Kidney (tissue), 14 donors: ENCODE data around the gene SERINC5. TPM values are rescaled to one million over a fixed set of nuclear protein-coding genes. Genes with fewer than 3 reads are reported as not detected.
"Not testable (repeated sequence)": the region's sequence is repeated elsewhere in the genome, so short reads cannot be mapped to it uniquely, and the experiment has no call there.

Experiments
- DNase-seq, 5 donors: peaks; one replicate each; pipeline ENCODE4 v3.0.0-alpha.2; 2013 to 2020
- FAIRE-seq: peaks from 2 replicates; lab custom pipeline; 2012; peaks lifted over from hg19 to GRCh38; lab: Jason Lieb, UNC
- H3K27ac ChIP-seq, 2 donors: one replicate each; pipeline ENCODE4 v1.7.0; 2013; ENCODE audit warnings: low read depth in 2 of 2, low read length in 2 of 2, inconsistent platforms in 1 of 2
- H3K27me3 ChIP-seq: one replicate; pipeline ENCODE4 v1.7.1; 2013; ENCODE audit warnings: low read length, inconsistent platforms; ENCODE audit not compliant: control insufficient read depth, insufficient read depth
- H3K36me3 ChIP-seq, 3 donors: one replicate each; pipeline versions ENCODE4 v1.7.0 to v1.7.1; 2013; ENCODE audit warnings: low read length in 3 of 3, control low read depth in 1 of 3, inconsistent platforms in 1 of 3; ENCODE audit not compliant: insufficient read depth in 3 of 3, control insufficient read depth in 2 of 3
- H3K4me1 ChIP-seq, 3 donors: one replicate each; pipeline versions ENCODE4 v1.7.0 to v1.7.1; 2013; ENCODE audit warnings: low read length in 3 of 3, inconsistent platforms in 1 of 3, low read depth in 1 of 3; ENCODE audit not compliant: control insufficient read depth in 2 of 3, insufficient read depth in 2 of 3
- H3K4me3 ChIP-seq, 3 donors: one replicate each; pipeline versions ENCODE4 v1.7.0 to v1.8.1; 2013; ENCODE audit warnings: low read length in 3 of 3, control low read depth in 1 of 3, inconsistent platforms in 1 of 3
- H3K9ac ChIP-seq, 3 donors: one replicate each; pipeline versions ENCODE4 v1.7.0 to v1.7.1; 2013; ENCODE audit warnings: low read length in 3 of 3, control low read depth in 1 of 3, inconsistent platforms in 1 of 3
- H3K9me3 ChIP-seq, 3 donors: one replicate each; pipeline versions ENCODE4 v1.7.0 to v1.7.1; 2013; ENCODE audit warnings: low read length in 3 of 3, control low read depth in 1 of 3, inconsistent platforms in 1 of 3; ENCODE audit not compliant: control insufficient read depth in 2 of 3, insufficient read depth in 1 of 3
- intact Hi-C: fragments of 100-400 bp; cut with DNase I; formaldehyde crosslinking; loops from one replicate; pipeline ENCODE4 v1.11.1; 2022
- polyA plus RNA-seq: library from polyadenylated mRNA; stranded (reverse); fragments of 350-450 nt; fragmentation: Illumina TruSeq; extraction: RNeasy Lipid Tissue Mini Kit (QIAGEN cat#74804); gene quantifications from one replicate; pipeline ENCODE4 v1.2.3, GENCODE V29; 2014; ENCODE audit warnings: low read depth, low replicate concordance; ENCODE audit not compliant: insufficient read depth
- total RNA-seq: library from RNA; stranded (reverse); fragmentation: NEBNext Ultra II Directional; extraction: Animal tissue kit (Norgen Biotek cat#: 25700); gene quantifications from one replicate; pipeline ENCODE4 v1.2.1, GENCODE V29; 2021
- TF ChIP-seq, protein P1 (sequence below): IDR thresholded peaks from 3 replicates; pipeline ENCODE4 v1.5.1; 2012; ENCODE audit warnings: mild to moderate bottlenecking, moderate library complexity, borderline replicate concordance; ENCODE audit not compliant: insufficient read depth; ENCODE audit errors: extremely low read depth
- donor health status: control.
- donor health status: control.
- donor health status: control.
- donor health status: control.
- donor health status: control.
- donor health status: DM: yes; HTN: yes; CAD: no.
- donor health status: Normal renal cell carcinoma (clear cell type).

Gene SERINC5
- total and polyA plus RNA-seq, 2 donors from 2014 or later: 3.9 to 23.8 TPM

DNA sequence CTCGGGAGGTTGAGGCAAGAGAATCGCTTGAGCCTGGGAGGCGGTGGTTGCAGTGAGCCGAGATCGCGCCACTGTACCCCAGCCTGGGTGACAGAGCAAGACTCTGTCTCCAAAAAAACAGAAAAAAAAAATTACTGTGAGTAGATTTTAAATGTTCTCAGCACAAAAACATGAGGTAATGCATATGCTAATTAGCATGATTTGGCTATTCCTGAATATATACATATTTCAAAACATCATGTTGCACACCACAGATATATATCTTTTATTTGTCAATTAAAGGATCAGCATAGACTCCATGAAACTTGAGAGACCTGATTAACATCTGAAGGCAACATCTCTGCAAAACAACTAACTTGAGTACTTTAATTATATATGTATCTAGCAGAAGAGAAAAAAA, 117.4 kb downstream of the SERINC5 start:
- Histone ChIP-seq H3K36me3 (no peaks in the 10 kb centered on the region), H3K9me3 (no peaks in the 10 kb centered on the region), H3K9ac (no peak overlapping the region), H3K27me3 (no peaks in the 10 kb centered on the region), H3K4me3 (no peak overlapping the region), H3K27ac (no peak overlapping the region), H3K4me1 (peaks cover 0 to 7% (median 0%) of the 10 kb centered on the region in 3 donors)
- intact Hi-C loops: no loop called here
- TF ChIP-seq, protein P1, sequence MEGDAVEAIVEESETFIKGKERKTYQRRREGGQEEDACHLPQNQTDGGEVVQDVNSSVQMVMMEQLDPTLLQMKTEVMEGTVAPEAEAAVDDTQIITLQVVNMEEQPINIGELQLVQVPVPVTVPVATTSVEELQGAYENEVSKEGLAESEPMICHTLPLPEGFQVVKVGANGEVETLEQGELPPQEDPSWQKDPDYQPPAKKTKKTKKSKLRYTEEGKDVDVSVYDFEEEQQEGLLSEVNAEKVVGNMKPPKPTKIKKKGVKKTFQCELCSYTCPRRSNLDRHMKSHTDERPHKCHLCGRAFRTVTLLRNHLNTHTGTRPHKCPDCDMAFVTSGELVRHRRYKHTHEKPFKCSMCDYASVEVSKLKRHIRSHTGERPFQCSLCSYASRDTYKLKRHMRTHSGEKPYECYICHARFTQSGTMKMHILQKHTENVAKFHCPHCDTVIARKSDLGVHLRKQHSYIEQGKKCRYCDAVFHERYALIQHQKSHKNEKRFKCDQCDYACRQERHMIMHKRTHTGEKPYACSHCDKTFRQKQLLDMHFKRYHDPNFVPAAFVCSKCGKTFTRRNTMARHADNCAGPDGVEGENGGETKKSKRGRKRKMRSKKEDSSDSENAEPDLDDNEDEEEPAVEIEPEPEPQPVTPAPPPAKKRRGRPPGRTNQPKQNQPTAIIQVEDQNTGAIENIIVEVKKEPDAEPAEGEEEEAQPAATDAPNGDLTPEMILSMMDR: no peak
- DNase-seq (no peak), FAIRE-seq (no peak)

DNA sequence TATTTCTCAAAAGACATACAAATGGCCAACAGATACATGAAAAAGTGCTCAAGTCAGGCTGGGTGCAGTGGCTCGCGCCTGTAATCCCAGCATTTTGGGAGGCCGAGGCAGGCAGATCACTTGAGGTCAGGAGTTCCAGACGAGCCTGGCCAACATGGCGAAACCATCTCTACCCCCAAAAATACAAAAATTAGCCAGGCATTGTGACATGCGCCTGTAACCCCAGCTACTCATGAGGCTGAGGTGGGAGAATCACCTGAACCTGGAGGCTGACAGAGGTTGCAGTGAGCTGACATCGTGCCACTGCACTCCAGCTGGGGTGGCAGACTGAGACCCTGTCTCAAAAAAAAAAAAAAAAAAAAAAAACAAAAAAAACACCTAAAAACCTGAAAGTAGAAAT, 119.0 kb downstream of the SERINC5 start:
- H3K27me3 ChIP-seq, intact Hi-C loops, H3K9ac ChIP-seq, DNase-seq, H3K4me3 ChIP-seq, FAIRE-seq, H3K27ac ChIP-seq, H3K36me3 ChIP-seq, H3K4me1 ChIP-seq, H3K9me3 ChIP-seq: not testable (repeated sequence)

DNA sequence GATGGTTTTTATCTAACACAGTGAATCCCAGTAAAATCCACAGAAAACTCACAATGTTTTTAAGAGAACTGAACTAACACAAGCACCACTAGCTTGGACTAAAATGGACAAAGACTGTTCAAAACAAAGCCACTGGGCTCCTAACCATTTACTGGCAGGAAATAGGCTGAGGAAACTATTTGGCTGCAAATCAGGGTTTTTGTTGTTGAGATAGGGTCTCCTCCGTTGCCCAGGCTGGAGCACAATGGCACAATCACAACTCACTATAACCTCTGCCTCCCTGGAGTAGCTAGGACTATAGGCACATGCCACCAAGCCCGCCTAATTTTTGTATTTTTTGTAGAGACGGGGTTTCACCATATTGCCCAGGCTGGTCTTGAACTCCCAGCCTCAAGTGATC, 121.0 kb downstream of the SERINC5 start:
- Histone ChIP-seq H3K27me3 (no peaks in the 10 kb centered on the region), H3K4me1 (no peaks in the 10 kb centered on the region), H3K9ac (no peak overlapping the region), H3K4me3 (no peak overlapping the region), H3K36me3 (no peaks in the 10 kb centered on the region), H3K27ac (no peak overlapping the region), H3K9me3 (no peaks in the 10 kb centered on the region)
- TF ChIP-seq, protein P1: no peak
- intact Hi-C loops: no loop called here
- no peak for DNase-seq
- FAIRE-seq: no peak

DNA sequence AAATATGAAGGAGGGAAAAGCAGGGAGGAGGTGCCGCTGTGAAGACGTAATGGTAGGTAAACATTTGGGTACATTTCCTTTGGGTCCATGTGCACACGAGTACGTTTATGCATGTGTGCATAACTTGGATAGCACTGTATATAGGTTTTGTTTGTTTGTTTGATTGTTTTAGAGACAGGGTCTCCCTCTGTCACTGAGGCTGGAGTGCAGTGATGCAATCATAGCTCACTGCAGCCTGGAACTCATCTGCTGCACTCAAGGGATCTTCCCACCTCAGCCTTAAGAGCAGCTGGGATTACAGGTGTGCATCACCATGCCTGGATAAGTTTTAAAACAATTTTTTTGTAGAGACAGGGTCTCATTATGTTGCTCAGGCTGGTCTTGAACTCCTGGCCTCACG, 126.7 kb downstream of the SERINC5 start:
- no peaks in the 10 kb centered on the region for H3K36me3 ChIP-seq
- FAIRE-seq (no peak), DNase-seq (no peak)
- H3K4me3 ChIP-seq: no peak overlapping the region
- TF ChIP-seq, protein P1: no peak
- intact Hi-C loops: no loop called here
- H3K4me1 ChIP-seq: peaks cover 0 to 4% (median 0%) of the 10 kb centered on the region in 3 donors
- no peak overlapping the region for H3K27ac ChIP-seq
- no peaks in the 10 kb centered on the region for H3K27me3 ChIP-seq
- no peaks in the 10 kb centered on the region for H3K9me3 ChIP-seq
- H3K9ac ChIP-seq: no peak overlapping the region
